Esophagus muscularis mucosa (tissue), 3 donors: ENCODE measurements around the gene DAB2IP.

Experiments used
- CTCF ChIP-seq, 3 experiments: fragments of 200-600 bp in 2 of 3; fragments of 450-650 bp in 1 of 3; sonication (generic) in 2 of 3; IDR thresholded peaks; one replicate each; pipeline ENCODE4 v1.5.1; 2017 to 2019; ENCODE audit warnings: antibody characterized with exemption in 3 of 3, mild to moderate bottlenecking in 2 of 3, moderate library complexity in 1 of 3
- POLR2AphosphoS5 ChIP-seq, 2 donors: sonication (generic); formaldehyde crosslinking; IDR thresholded peaks; one replicate each; pipeline ENCODE4 v1.6.1; 2017; ENCODE audit warnings: antibody characterized with exemption in 2 of 2

- TF ChIP-seq POLR2AphosphoS5 (IDR thresholded peaks at IDR 0.05) (no peak), CTCF (IDR thresholded peaks at IDR 0.05) (no peak)
Observed at GRCh38 chr9:121759996-121760395, 108.6 kb downstream of the DAB2IP start.
